Measurements from ENCODE around the gene ITGB3BP.

The ITGB3BP gene

GRCh38 chr1:63559357-63559756 lies 36.3 kb upstream of the ITGB3BP start:
- ATAC-seq (ENCODE audit: low read depth), result no peak
- Histone ChIP-seq H3K9me3 (ENCODE audit: severe bottlenecking) (no peaks in the 10 kb centered on the region), H3K36me3 (ENCODE audit: low read depth) (peaks cover 6% of the 10 kb centered on the region; the same call in 1 of the 2 replicates), H3K4me1 (ENCODE audit: insufficient read depth, poor library complexity, severe bottlenecking) (no peaks in the 10 kb centered on the region), H3K27ac (ENCODE audit: poor library complexity, severe bottlenecking) (no peak overlapping the region), H3K4me3 (ENCODE audit: severe bottlenecking) (no peak overlapping the region), H3K27me3 (ENCODE audit: insufficient read depth, poor library complexity, severe bottlenecking) (no peaks in the 10 kb centered on the region)
- no peak for DNase-seq (ENCODE audit: low spot score)
- TF ChIP-seq CTCF (IDR thresholded peaks at IDR 0.05; ENCODE audit: poor library complexity, severe bottlenecking), result no peak

GRCh38 chr1:63557365-63557987 lies 34.5 kb upstream of the ITGB3BP start:
- H3K27me3 ChIP-seq (ENCODE audit: insufficient read depth, poor library complexity, severe bottlenecking), result no peaks in the 10 kb centered on the region
- DNase-seq (ENCODE audit: low spot score), result no peak
- ATAC-seq (ENCODE audit: low read depth), result peak; percentile 31; the same call in 1 of the 3 replicates
- no peaks in the 10 kb centered on the region for H3K4me1 ChIP-seq (ENCODE audit: insufficient read depth, poor library complexity, severe bottlenecking)
- H3K36me3 ChIP-seq (ENCODE audit: low read depth), result peaks cover 6% of the 10 kb centered on the region; the same call in 1 of the 2 replicates
- peak; percentile 77 for TF ChIP-seq CTCF (IDR thresholded peaks at IDR 0.05; ENCODE audit: poor library complexity, severe bottlenecking)
- no peak overlapping the region for H3K4me3 ChIP-seq (ENCODE audit: severe bottlenecking)
- no peaks in the 10 kb centered on the region for H3K9me3 ChIP-seq (ENCODE audit: severe bottlenecking)
- no peak overlapping the region for H3K27ac ChIP-seq (ENCODE audit: poor library complexity, severe bottlenecking)

- Histone ChIP-seq H3K4me3 (ENCODE audit: severe bottlenecking) (no peak overlapping the region), H3K9me3 (ENCODE audit: severe bottlenecking) (no peaks in the 10 kb centered on the region), H3K27me3 (ENCODE audit: insufficient read depth, poor library complexity, severe bottlenecking) (no peaks in the 10 kb centered on the region), H3K4me1 (ENCODE audit: insufficient read depth, poor library complexity, severe bottlenecking) (no peaks in the 10 kb centered on the region), H3K27ac (ENCODE audit: poor library complexity, severe bottlenecking) (no peak overlapping the region), H3K36me3 (ENCODE audit: low read depth) (peaks cover 6% of the 10 kb centered on the region; the same call in 1 of the 2 replicates)
- DNase-seq (ENCODE audit: low spot score) (no peak), ATAC-seq (ENCODE audit: low read depth) (no peak)
- no peak for TF ChIP-seq CTCF (IDR thresholded peaks at IDR 0.05; ENCODE audit: poor library complexity, severe bottlenecking)
These were observed 32.5 kb upstream of the ITGB3BP start for GRCh38 chr1:63555480-63555879.

GRCh38 chr1:63548877-63549276 lies 25.9 kb upstream of the ITGB3BP start:
- Histone ChIP-seq H3K27me3 (ENCODE audit: insufficient read depth, poor library complexity, severe bottlenecking) (no peaks in the 10 kb centered on the region), H3K4me3 (ENCODE audit: severe bottlenecking) (no peak overlapping the region), H3K4me1 (ENCODE audit: insufficient read depth, poor library complexity, severe bottlenecking) (peaks cover 22% of the 10 kb centered on the region), H3K27ac (ENCODE audit: poor library complexity, severe bottlenecking) (no peak overlapping the region), H3K9me3 (ENCODE audit: severe bottlenecking) (no peaks in the 10 kb centered on the region), H3K36me3 (ENCODE audit: low read depth) (no peaks in the 10 kb centered on the region; the same call in 1 of the 2 replicates)
- DNase-seq (ENCODE audit: low spot score) (no peak), ATAC-seq (ENCODE audit: low read depth) (no peak)
- no peak for TF ChIP-seq CTCF (IDR thresholded peaks at IDR 0.05; ENCODE audit: poor library complexity, severe bottlenecking)

- no peak overlapping the region for H3K4me3 ChIP-seq (ENCODE audit: severe bottlenecking)
- TF ChIP-seq CTCF (IDR thresholded peaks at IDR 0.05; ENCODE audit: poor library complexity, severe bottlenecking), result no peak
- no peaks in the 10 kb centered on the region; the same call in 1 of the 2 replicates for H3K36me3 ChIP-seq (ENCODE audit: low read depth)
- no peaks in the 10 kb centered on the region for H3K9me3 ChIP-seq (ENCODE audit: severe bottlenecking)
- H3K27me3 ChIP-seq (ENCODE audit: insufficient read depth, poor library complexity, severe bottlenecking), result no peaks in the 10 kb centered on the region
- DNase-seq (ENCODE audit: low spot score), result no peak
- peak overlapping the region; percentile 28 for H3K27ac ChIP-seq (ENCODE audit: poor library complexity, severe bottlenecking)
- ATAC-seq (ENCODE audit: low read depth), result no peak
- H3K4me1 ChIP-seq (ENCODE audit: insufficient read depth, poor library complexity, severe bottlenecking), result peaks cover 22% of the 10 kb centered on the region
These were observed 25.3 kb upstream of the ITGB3BP start for GRCh38 chr1:63548303-63548702.

All from RWPE2 (cell line).